CD4-positive, alpha-beta T cell treated with Interleukin-2 at 100 ng/mL for 4 hours (primary cell): ENCODE data around the gene MYO7B.

Experiments used
- DNase-seq: peaks from one replicate; pipeline ENCODE4 v3.0.0-alpha.2; 2020; ENCODE audit warnings: low spot score

The MYO7B gene

GRCh38 chr2:127609818-127610217 lies 74.3 kb downstream of the MYO7B start:
- no peak for DNase-seq

GRCh38 chr2:127610561-127610960 lies 75.1 kb downstream of the MYO7B start:
- DNase-seq = no peak

- DNase-seq = no peak
These were observed 75.8 kb downstream of the MYO7B start for GRCh38 chr2:127611076-127611925.

GRCh38 chr2:127612111-127612822 lies 76.8 kb downstream of the MYO7B start:
- no peak for DNase-seq

- DNase-seq = no peak
These were observed 78.8 kb downstream of the MYO7B start for GRCh38 chr2:127614246-127614645.

- DNase-seq = no peak
These were observed 79.2 kb downstream of the MYO7B start for GRCh38 chr2:127614731-127615130.

- DNase-seq = no peak
These were observed 80.2 kb downstream of the MYO7B start for GRCh38 chr2:127615511-127616166.

- no peak for DNase-seq
These were observed 83.2 kb downstream of the MYO7B start for GRCh38 chr2:127618551-127619202.

- DNase-seq = no peak
These were observed 83.7 kb downstream of the MYO7B start for GRCh38 chr2:127619203-127619590.

- no peak for DNase-seq
These were observed 84.6 kb downstream of the MYO7B start for GRCh38 chr2:127619877-127620705.

GRCh38 chr2:127620866-127621265 lies 85.4 kb downstream of the MYO7B start:
- no peak for DNase-seq

GRCh38 chr2:127621981-127622431 lies 86.5 kb downstream of the MYO7B start:
- no peak for DNase-seq

- no peak for DNase-seq
These were observed 87.3 kb downstream of the MYO7B start for GRCh38 chr2:127622561-127623387.

- no peak for DNase-seq
These were observed 88.2 kb downstream of the MYO7B start for GRCh38 chr2:127623388-127624319.

- DNase-seq = no peak
These were observed 88.9 kb downstream of the MYO7B start for GRCh38 chr2:127624320-127624755.

GRCh38 chr2:127624756-127625571 lies 89.5 kb downstream of the MYO7B start:
- DNase-seq = no peak

GRCh38 chr2:127625572-127625951 lies 90.1 kb downstream of the MYO7B start:
- no peak for DNase-seq

- no peak for DNase-seq
These were observed 90.7 kb downstream of the MYO7B start for GRCh38 chr2:127626175-127626574.
